ENCODE measurements around the gene KLF2.

DNA sequence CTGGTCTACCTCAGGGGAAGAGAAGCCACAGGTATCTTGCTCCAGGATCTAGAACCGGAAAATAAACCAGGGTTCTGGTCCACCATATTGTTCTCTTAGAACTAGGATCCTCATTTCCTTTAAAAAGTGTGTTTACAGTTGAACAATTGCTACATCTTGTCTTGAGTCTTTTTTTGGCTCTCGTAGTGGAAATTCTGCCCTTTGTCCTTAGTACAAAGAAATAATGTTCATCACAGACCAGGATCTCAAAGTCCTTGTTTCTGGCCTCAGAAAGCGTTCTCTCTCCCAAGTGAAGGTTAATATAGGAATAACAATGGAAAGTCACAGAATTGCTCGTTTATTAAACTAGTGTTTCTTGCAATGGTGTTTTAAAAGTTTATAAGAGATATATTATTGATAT, 20.8 kb downstream of the KLF2 start:
- TF ChIP-seq GATA2 (IDR thresholded peaks at IDR 0.05; ENCODE audit: low read depth, low read length) (no peak), GATA3 (IDR thresholded peaks at IDR 0.05; ENCODE audit: low read depth, low read length) (no peak)
